Skeletal muscle tissue (tissue), 4 donors: Measurements from ENCODE around the gene SND1. TPM values are rescaled to one million over a fixed set of nuclear protein-coding genes. Genes with fewer than 3 reads are reported as not detected.

Experiments used
- H3K27ac ChIP-seq: one replicate; pipeline ENCODE4 v1.7.0; 2013; ENCODE audit warnings: mild to moderate bottlenecking, low read depth, low read length, inconsistent platforms
- H3K27me3 ChIP-seq, 3 donors: one replicate each; pipeline ENCODE4 v1.7.0; 2013; ENCODE audit warnings: low read length in 3 of 3; ENCODE audit not compliant: control insufficient read depth in 3 of 3, insufficient read depth in 3 of 3
- H3K36me3 ChIP-seq, 3 donors: one replicate each; pipeline ENCODE4 v1.7.0; 2013; ENCODE audit warnings: low read length in 3 of 3; ENCODE audit not compliant: control insufficient read depth in 3 of 3, insufficient read depth in 3 of 3
- H3K4me1 ChIP-seq, 3 donors: one replicate each; pipeline ENCODE4 v1.7.0; 2013; ENCODE audit warnings: low read length in 3 of 3, mild to moderate bottlenecking in 3 of 3; ENCODE audit not compliant: control insufficient read depth in 3 of 3, insufficient read depth in 3 of 3
- H3K4me3 ChIP-seq, 3 donors: one replicate each; pipeline ENCODE4 v1.7.0; 2013; ENCODE audit warnings: low read length in 3 of 3
- H3K9ac ChIP-seq, 3 donors: one replicate each; pipeline ENCODE4 v1.7.0; 2013; ENCODE audit warnings: low read length in 3 of 3, mild to moderate bottlenecking in 3 of 3, moderate library complexity in 2 of 3, low read depth in 1 of 3
- H3K9me3 ChIP-seq, 3 donors: one replicate each; pipeline ENCODE4 v1.7.0; 2013; ENCODE audit warnings: low read length in 3 of 3; ENCODE audit not compliant: control insufficient read depth in 3 of 3
- total RNA-seq: library from RNA; depleted of rRNA; stranded (reverse); fragments of >200 nt; gene quantifications from one replicate; pipeline ENCODE4 v1.2.3, GENCODE V29; 2014
- donor health status: Osteomylitis.

Gene SND1
- total RNA-seq, 1 donor from 2014 or later = 104 TPM

GRCh38 chr7:127741764-127742375 lies 89.9 kb downstream of the SND1 start:
- H3K9ac ChIP-seq = no peak overlapping the region
- no peak overlapping the region for H3K4me3 ChIP-seq
- H3K27ac ChIP-seq = no peak overlapping the region
- no peaks in the 10 kb centered on the region for H3K9me3 ChIP-seq
- no peaks in the 10 kb centered on the region for H3K27me3 ChIP-seq
- peaks cover 0 to 9% (median 6%) of the 10 kb centered on the region in 3 donors for H3K4me1 ChIP-seq
- no peaks in the 10 kb centered on the region for H3K36me3 ChIP-seq

GRCh38 chr7:127745445-127745844 lies 93.5 kb downstream of the SND1 start:
- H3K27ac ChIP-seq = no peak overlapping the region
- no peak overlapping the region for H3K9ac ChIP-seq
- no peaks in the 10 kb centered on the region for H3K9me3 ChIP-seq
- H3K36me3 ChIP-seq = no peaks in the 10 kb centered on the region
- H3K4me1 ChIP-seq = peaks cover 0 to 6% (median 0%) of the 10 kb centered on the region in 3 donors
- no peak overlapping the region for H3K4me3 ChIP-seq
- H3K27me3 ChIP-seq = no peaks in the 10 kb centered on the region

- H3K4me1 ChIP-seq = peaks cover 10 to 12% (median 11%) of the 10 kb centered on the region in 3 donors
- no peaks in the 10 kb centered on the region for H3K36me3 ChIP-seq
- H3K9me3 ChIP-seq = no peaks in the 10 kb centered on the region
- no peaks in the 10 kb centered on the region for H3K27me3 ChIP-seq
- H3K27ac ChIP-seq = no peak overlapping the region
- H3K4me3 ChIP-seq = no peak overlapping the region
- H3K9ac ChIP-seq = no peak overlapping the region
These were observed 99.1 kb downstream of the SND1 start for GRCh38 chr7:127751062-127751461.

GRCh38 chr7:127751490-127752448 lies 99.8 kb downstream of the SND1 start:
- no peaks in the 10 kb centered on the region for H3K9me3 ChIP-seq
- H3K9ac ChIP-seq = no peak overlapping the region
- H3K36me3 ChIP-seq = no peaks in the 10 kb centered on the region
- H3K4me3 ChIP-seq = no peak overlapping the region
- peaks cover 10 to 12% (median 11%) of the 10 kb centered on the region in 3 donors for H3K4me1 ChIP-seq
- H3K27me3 ChIP-seq = no peaks in the 10 kb centered on the region
- H3K27ac ChIP-seq = no peak overlapping the region

- Histone ChIP-seq H3K9me3 (no peaks in the 10 kb centered on the region), H3K27me3 (no peaks in the 10 kb centered on the region), H3K27ac (no peak overlapping the region), H3K36me3 (no peaks in the 10 kb centered on the region), H3K4me1 (peaks cover 10 to 12% (median 11%) of the 10 kb centered on the region in 3 donors), H3K4me3 (no peak overlapping the region), H3K9ac (no peak overlapping the region)
These were observed 100.8 kb downstream of the SND1 start for GRCh38 chr7:127752829-127753228.

GRCh38 chr7:127754457-127754856 lies 102.5 kb downstream of the SND1 start:
- Histone ChIP-seq H3K4me3 (no peak overlapping the region), H3K9ac (no peak overlapping the region), H3K4me1 (peaks cover 10 to 12% (median 11%) of the 10 kb centered on the region in 3 donors), H3K9me3 (no peaks in the 10 kb centered on the region), H3K27ac (no peak overlapping the region), H3K27me3 (no peaks in the 10 kb centered on the region), H3K36me3 (no peaks in the 10 kb centered on the region)

GRCh38 chr7:127755521-127755920 lies 103.5 kb downstream of the SND1 start:
- no peaks in the 10 kb centered on the region for H3K36me3 ChIP-seq
- no peak overlapping the region for H3K9ac ChIP-seq
- no peaks in the 10 kb centered on the region for H3K9me3 ChIP-seq
- no peak overlapping the region for H3K27ac ChIP-seq
- H3K4me1 ChIP-seq = peaks cover 10 to 12% (median 11%) of the 10 kb centered on the region in 3 donors
- H3K4me3 ChIP-seq = no peak overlapping the region
- H3K27me3 ChIP-seq = no peaks in the 10 kb centered on the region

- Histone ChIP-seq H3K27ac (no peak overlapping the region), H3K27me3 (no peaks in the 10 kb centered on the region), H3K4me3 (no peak overlapping the region), H3K36me3 (no peaks in the 10 kb centered on the region), H3K9me3 (no peaks in the 10 kb centered on the region), H3K9ac (no peak overlapping the region), H3K4me1 (peaks cover 8 to 10% (median 9%) of the 10 kb centered on the region in 3 donors)
These were observed 104.0 kb downstream of the SND1 start for GRCh38 chr7:127755965-127756364.

- Histone ChIP-seq H3K27ac (no peak overlapping the region), H3K9ac (no peak overlapping the region), H3K4me1 (peaks cover 0 to 2% (median 0%) of the 10 kb centered on the region in 3 donors), H3K36me3 (no peaks in the 10 kb centered on the region), H3K27me3 (no peaks in the 10 kb centered on the region), H3K9me3 (no peaks in the 10 kb centered on the region), H3K4me3 (no peak overlapping the region)
These were observed 106.1 kb downstream of the SND1 start for GRCh38 chr7:127758105-127758504.

GRCh38 chr7:127758845-127759244 lies 106.9 kb downstream of the SND1 start:
- no peaks in the 10 kb centered on the region for H3K27me3 ChIP-seq
- no peaks in the 10 kb centered on the region for H3K36me3 ChIP-seq
- no peak overlapping the region for H3K9ac ChIP-seq
- no peak overlapping the region for H3K27ac ChIP-seq
- H3K9me3 ChIP-seq = no peaks in the 10 kb centered on the region
- no peak overlapping the region for H3K4me3 ChIP-seq
- peaks cover 0 to 2% (median 0%) of the 10 kb centered on the region in 3 donors for H3K4me1 ChIP-seq
